Activated T-cell treated with anti-CD3 and anti-CD28 coated beads, Interleukin-2, amount 50 U/mL, for 72 hours (primary cell): ENCODE data around the gene MKKS. TPM values are rescaled to one million over a fixed set of nuclear protein-coding genes. Genes with fewer than 3 reads are reported as not detected.

Experiments
- ATAC-seq, 2 donors: fragments of 150-1000 bp; cut with Tn5 transposase; replicated peaks in 1 of 2; 2 replicates each; pipeline ENCODE4 v1.10.0; 2021; ENCODE audit warnings: moderate library complexity in 2 of 2, mild to moderate bottlenecking in 1 of 2
- DNase-seq, 2 donors: peaks; one replicate each; pipeline ENCODE4 v3.0.0; 2021 to 2022; ENCODE audit warnings: mixed read lengths in 1 of 2
- H3K27ac Mint-ChIP-seq: one replicate; pipeline ENCODE4 v1.8.0; 2022; ENCODE audit warnings: mild to moderate bottlenecking, moderate library complexity, mixed read lengths
- H3K27me3 Mint-ChIP-seq: one replicate; pipeline ENCODE4 v1.8.0; 2022; ENCODE audit warnings: low read depth, mixed read lengths
- H3K36me3 Mint-ChIP-seq, 2 donors: one replicate each; pipeline ENCODE4 v1.8.0; 2022; ENCODE audit warnings: mixed read lengths in 2 of 2, mild to moderate bottlenecking in 1 of 2; ENCODE audit not compliant: insufficient read depth in 2 of 2
- H3K4me1 Mint-ChIP-seq: one replicate; pipeline ENCODE4 v1.8.0; 2022; ENCODE audit warnings: low read depth, mixed read lengths
- H3K4me3 Mint-ChIP-seq, 2 donors: one replicate each; pipeline ENCODE4 v1.8.0; 2022; ENCODE audit warnings: mild to moderate bottlenecking in 2 of 2, mixed read lengths in 2 of 2, moderate library complexity in 2 of 2
- H3K9me3 Mint-ChIP-seq, 2 donors: one replicate each; pipeline ENCODE4 v1.8.0; 2022; ENCODE audit warnings: mixed read lengths in 2 of 2
- total RNA-seq, 2 donors: library from RNA; stranded (reverse); gene quantifications; one replicate each; pipeline ENCODE4 v1.2.3, GENCODE V29; 2022

MKKS gene
- total RNA-seq, 2 donors from 2014 or later, result 7.7 to 9.0 TPM

DNA sequence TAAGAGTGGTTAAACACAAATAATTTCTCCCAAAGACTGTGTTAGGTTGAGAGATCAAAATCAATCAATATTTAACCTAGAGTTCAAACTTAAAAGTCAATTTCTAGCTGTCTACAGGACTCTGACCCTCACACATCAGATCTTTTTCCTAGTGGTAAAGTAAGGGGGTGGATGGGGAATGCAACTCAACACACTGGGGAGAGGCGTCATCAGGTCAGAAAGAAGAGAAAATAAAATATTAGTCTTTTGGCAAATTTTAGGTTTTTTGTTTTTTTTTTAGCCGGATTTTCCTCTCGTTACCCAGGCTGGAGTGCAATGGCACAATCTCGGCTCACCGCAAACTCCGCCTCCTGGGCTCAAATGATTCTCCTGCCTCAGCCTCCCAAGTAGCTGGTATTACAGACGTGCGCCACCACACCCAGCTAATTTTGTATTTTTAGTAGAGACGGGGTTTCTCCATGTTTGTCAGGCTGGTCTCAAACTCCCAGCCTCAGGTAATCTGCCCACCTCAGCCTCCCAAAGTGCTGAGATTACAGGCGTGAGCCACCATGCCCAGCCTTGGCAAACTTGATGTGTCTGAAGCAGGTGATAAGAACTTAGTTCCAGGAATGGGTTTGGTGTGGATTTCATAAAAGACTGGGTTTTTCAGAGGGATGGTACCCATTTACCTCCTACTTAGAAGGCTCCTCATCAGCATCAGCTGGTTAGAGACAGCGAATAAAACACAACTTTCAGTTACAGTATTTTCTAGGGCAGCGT lies 65.9 kb downstream of the MKKS start:
- Mint-ChIP-seq H3K27ac (no peak overlapping the region), H3K4me3 (no peak overlapping the region), H3K27me3 (peaks cover 37% of the 10 kb centered on the region), H3K9me3 (no peaks in the 10 kb centered on the region), H3K36me3 (no peaks in the 10 kb centered on the region), H3K4me1 (no peaks in the 10 kb centered on the region)
- ATAC-seq, result no peak
- no peak for DNase-seq

GRCh38 chr20:10367693-10367942 lies 66.4 kb downstream of the MKKS start:
- Mint-ChIP-seq H3K4me1 (no peaks in the 10 kb centered on the region), H3K36me3 (no peaks in the 10 kb centered on the region), H3K9me3 (no peaks in the 10 kb centered on the region), H3K27me3 (peaks cover 37% of the 10 kb centered on the region), H3K4me3 (no peak overlapping the region), H3K27ac (no peak overlapping the region)
- ATAC-seq, result no peak
- no peak for DNase-seq

- Mint-ChIP-seq H3K36me3 (no peaks in the 10 kb centered on the region), H3K4me1 (no peaks in the 10 kb centered on the region)
Observed at GRCh38 chr20:10366898-10367692, 66.9 kb downstream of the MKKS start.

GRCh38 chr20:10362674-10363073 lies 71.3 kb downstream of the MKKS start:
- Mint-ChIP-seq H3K4me3 (no peak overlapping the region), H3K36me3 (no peaks in the 10 kb centered on the region), H3K27me3 (peaks cover 20% of the 10 kb centered on the region), H3K9me3 (peaks cover 0 to 1% of the 10 kb centered on the region in 2 donors), H3K4me1 (peaks cover 4% of the 10 kb centered on the region), H3K27ac (no peak overlapping the region)
- DNase-seq (no peak), ATAC-seq (peak in 1 of 2 donors; percentile 26)

More at GRCh38 chr20:10366898-10367692, 66.9 kb downstream of the MKKS start:
- DNase-seq (no peak), ATAC-seq (no peak)
- H3K27ac Mint-ChIP-seq, result no peak overlapping the region
- no peak overlapping the region for H3K4me3 Mint-ChIP-seq
- H3K27me3 Mint-ChIP-seq, result peaks cover 37% of the 10 kb centered on the region
- no peaks in the 10 kb centered on the region for H3K9me3 Mint-ChIP-seq

- Mint-ChIP-seq H3K9me3 (peaks cover 4% of the 10 kb centered on the region in 2 donors), H3K4me3 (no peak overlapping the region), H3K36me3 (peaks cover 2 to 3% of the 10 kb centered on the region in 2 donors), H3K4me1 (peaks cover 4% of the 10 kb centered on the region), H3K27me3 (peaks cover 17% of the 10 kb centered on the region), H3K27ac (no peak overlapping the region)
- DNase-seq (no peak), ATAC-seq (peak in 1 of 2 donors; percentile 28)
Observed at GRCh38 chr20:10360878-10361277, 73.1 kb downstream of the MKKS start.

DNA sequence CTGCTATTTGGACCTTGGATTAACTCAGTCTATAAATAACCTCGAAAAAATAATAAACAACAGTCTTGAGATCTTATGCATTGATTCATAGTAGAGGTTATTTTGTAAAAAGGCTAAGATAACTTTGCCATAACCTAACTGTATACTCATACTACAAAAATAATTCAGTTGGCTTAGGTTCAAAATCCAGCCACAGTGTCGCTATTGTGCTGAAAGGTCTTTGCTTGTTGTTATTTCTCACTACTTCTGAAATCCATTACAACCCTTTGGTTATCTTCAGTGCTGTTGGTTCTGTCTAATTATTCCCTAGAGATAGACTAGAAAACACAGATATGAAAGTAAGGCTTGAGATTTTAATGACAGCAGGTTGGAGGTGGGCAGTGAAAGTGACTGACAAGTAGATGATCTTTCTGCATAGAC lies 74.4 kb downstream of the MKKS start:
- Mint-ChIP-seq H3K4me1 (peaks cover 4% of the 10 kb centered on the region), H3K36me3 (peaks cover 2 to 3% of the 10 kb centered on the region in 2 donors)

GRCh38 chr20:10357974-10358373 lies 76.0 kb downstream of the MKKS start:
- H3K4me3 Mint-ChIP-seq, result no peak overlapping the region
- H3K9me3 Mint-ChIP-seq, result peaks cover 4 to 6% of the 10 kb centered on the region in 2 donors
- H3K27me3 Mint-ChIP-seq, result peaks cover 17% of the 10 kb centered on the region
- ATAC-seq (no peak), DNase-seq (no peak)
- peaks cover 2 to 3% of the 10 kb centered on the region in 2 donors for H3K36me3 Mint-ChIP-seq
- no peak overlapping the region for H3K27ac Mint-ChIP-seq
- peaks cover 9% of the 10 kb centered on the region for H3K4me1 Mint-ChIP-seq

More for the DNA sequence above, 74.4 kb downstream of the MKKS start:
- Mint-ChIP-seq H3K4me3 (no peak overlapping the region), H3K27me3 (peaks cover 17% of the 10 kb centered on the region), H3K9me3 (peaks cover 4% of the 10 kb centered on the region in 2 donors), H3K27ac (no peak overlapping the region)
- ATAC-seq (no peak), DNase-seq (no peak)

DNA sequence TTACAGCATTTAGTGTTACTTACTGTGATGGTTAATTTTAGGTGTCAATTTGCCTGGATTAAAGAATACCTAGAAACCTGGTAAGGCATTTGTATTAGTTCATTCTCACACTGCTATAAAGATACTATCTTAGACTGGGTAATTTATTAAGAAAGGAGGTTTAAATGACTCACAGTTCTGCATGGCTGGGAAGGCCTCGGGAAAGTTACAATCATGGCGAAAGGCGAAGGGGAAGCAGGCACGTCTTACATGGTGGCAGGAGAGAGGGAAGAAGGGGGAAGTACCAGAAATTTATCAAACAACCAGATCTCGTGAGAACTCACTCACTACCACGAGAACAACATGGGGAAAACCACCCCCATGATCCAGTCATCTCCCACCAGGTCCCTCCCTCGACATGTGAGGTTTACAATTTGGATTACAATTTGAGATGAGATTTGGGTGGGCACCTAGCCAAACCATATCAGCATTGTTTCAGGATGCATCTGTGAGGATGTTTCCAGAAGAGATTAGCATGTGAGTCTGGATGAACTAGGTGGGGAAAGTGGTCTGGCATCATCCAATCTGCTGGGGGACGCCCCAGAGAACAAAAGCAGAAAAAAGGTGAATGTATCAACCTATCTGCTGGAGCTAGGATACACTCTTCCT lies 76.8 kb downstream of the MKKS start:
- peaks cover 4 to 6% of the 10 kb centered on the region in 2 donors for H3K9me3 Mint-ChIP-seq
- peaks cover 17% of the 10 kb centered on the region for H3K27me3 Mint-ChIP-seq
- peaks cover 2 to 3% of the 10 kb centered on the region in 2 donors for H3K36me3 Mint-ChIP-seq
- peaks cover 17% of the 10 kb centered on the region for H3K4me1 Mint-ChIP-seq
- DNase-seq (no peak), ATAC-seq (no peak)
- H3K4me3 Mint-ChIP-seq, result no peak overlapping the region
- no peak overlapping the region for H3K27ac Mint-ChIP-seq

- Mint-ChIP-seq H3K4me1 (peaks cover 20% of the 10 kb centered on the region), H3K27ac (no peak overlapping the region)
Observed at GRCh38 chr20:10356628-10357027, 77.4 kb downstream of the MKKS start.

GRCh38 chr20:10352934-10353824 lies 80.8 kb downstream of the MKKS start:
- Mint-ChIP-seq H3K4me1 (peaks cover 33% of the 10 kb centered on the region), H3K9me3 (peaks cover 4 to 9% of the 10 kb centered on the region in 2 donors), H3K27ac (peak overlapping the region; percentile 7), H3K27me3 (peaks cover 8% of the 10 kb centered on the region), H3K36me3 (peaks cover 2 to 3% of the 10 kb centered on the region in 2 donors), H3K4me3 (peak overlapping the region in 1 of 2 donors; percentile 39)
- ATAC-seq (no peak), DNase-seq (no peak)

More at GRCh38 chr20:10356628-10357027, 77.4 kb downstream of the MKKS start:
- DNase-seq (no peak), ATAC-seq (no peak)
- Mint-ChIP-seq H3K4me3 (no peak overlapping the region), H3K36me3 (peaks cover 2 to 3% of the 10 kb centered on the region in 2 donors), H3K27me3 (peaks cover 17% of the 10 kb centered on the region), H3K9me3 (peaks cover 4 to 6% of the 10 kb centered on the region in 2 donors)
